Epithelial cell of esophagus (primary cell): Measurements from ENCODE around the gene NAPA.

Experiments
- DNase-seq: peaks from one replicate; pipeline ENCODE4 v3.0.0; 2010; ENCODE audit warnings: low read depth
- H3K4me3 ChIP-seq: 2 replicates; pipeline ENCODE4 v1.5.1; 2011; ENCODE audit warnings: mild to moderate bottlenecking, low read length, control low read depth
- TF ChIP-seq, protein P1 (sequence below): IDR thresholded peaks from 2 replicates; pipeline ENCODE4 v1.5.1; 2011; ENCODE audit warnings: low read depth, mild to moderate bottlenecking, low read length, control low read depth, inconsistent platforms; ENCODE audit not compliant: insufficient read depth; ENCODE audit errors: missing control alignments

The NAPA gene

GRCh38 chr19:47492137-47492533 is 22.7 kb downstream of the NAPA start:
- TF ChIP-seq, protein P1, sequence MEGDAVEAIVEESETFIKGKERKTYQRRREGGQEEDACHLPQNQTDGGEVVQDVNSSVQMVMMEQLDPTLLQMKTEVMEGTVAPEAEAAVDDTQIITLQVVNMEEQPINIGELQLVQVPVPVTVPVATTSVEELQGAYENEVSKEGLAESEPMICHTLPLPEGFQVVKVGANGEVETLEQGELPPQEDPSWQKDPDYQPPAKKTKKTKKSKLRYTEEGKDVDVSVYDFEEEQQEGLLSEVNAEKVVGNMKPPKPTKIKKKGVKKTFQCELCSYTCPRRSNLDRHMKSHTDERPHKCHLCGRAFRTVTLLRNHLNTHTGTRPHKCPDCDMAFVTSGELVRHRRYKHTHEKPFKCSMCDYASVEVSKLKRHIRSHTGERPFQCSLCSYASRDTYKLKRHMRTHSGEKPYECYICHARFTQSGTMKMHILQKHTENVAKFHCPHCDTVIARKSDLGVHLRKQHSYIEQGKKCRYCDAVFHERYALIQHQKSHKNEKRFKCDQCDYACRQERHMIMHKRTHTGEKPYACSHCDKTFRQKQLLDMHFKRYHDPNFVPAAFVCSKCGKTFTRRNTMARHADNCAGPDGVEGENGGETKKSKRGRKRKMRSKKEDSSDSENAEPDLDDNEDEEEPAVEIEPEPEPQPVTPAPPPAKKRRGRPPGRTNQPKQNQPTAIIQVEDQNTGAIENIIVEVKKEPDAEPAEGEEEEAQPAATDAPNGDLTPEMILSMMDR: no peak
- no peak overlapping the region for H3K4me3 ChIP-seq
- DNase-seq: no peak

DNA sequence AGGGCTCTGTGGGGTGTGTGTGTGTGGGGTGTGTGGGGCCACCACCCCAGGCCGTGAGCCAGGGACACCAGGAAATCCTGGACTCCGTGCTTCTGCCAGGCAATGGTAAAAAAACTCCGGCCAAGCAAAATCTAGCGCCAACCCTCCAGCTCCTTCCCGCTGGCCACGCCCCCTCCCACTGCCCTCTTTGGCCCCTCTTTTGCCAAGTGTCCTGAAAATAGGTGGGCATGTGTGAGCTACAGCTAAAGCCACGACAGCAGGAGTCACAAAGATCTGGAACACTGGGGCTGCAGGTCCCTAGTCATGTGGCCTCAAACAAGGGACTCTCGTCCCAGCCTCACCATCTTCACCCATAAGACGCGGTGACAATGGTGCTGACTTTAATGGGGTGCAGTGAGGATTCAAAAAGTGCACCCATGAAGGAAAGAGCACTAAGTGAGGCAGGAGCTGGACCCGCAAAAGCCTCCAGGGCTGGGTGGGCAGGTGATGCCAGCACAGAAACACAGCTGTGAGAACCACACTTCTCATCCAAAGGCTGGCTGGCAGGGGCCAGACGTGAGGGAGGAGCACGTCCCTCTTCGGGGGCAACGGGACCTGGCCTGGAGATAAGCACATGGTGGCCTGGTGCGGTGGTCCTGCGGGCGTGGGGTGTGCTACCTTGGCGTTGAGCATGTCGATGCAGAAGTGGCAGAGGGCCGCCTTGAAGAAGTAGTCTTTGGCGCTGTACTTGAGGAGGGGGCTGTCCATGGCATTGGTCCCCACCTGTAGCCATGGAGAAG is 23.3 kb downstream of the NAPA start:
- no peak overlapping the region for H3K4me3 ChIP-seq
- DNase-seq: no peak
- TF ChIP-seq, protein P1: no peak

DNA sequence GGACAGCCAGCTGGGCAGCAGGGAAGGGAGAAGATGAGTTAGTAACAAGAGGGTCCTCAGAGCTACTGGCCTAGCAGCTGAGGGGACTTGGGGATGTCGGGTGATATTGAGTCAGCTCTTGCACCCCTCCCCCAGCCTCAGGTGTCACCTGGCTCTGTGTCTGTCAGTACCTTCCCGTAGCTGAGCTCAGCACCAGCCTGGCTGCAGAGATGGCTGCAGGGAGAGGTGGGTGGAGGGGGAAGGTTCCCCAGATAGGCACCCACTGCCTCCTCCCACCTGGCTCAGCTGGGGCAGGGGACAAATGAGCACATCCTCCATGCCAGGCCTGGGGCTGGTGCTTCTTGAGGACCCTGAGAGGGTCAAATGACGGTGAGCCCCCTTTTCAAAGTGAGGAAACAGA is 24.0 kb downstream of the NAPA start:
- H3K4me3 ChIP-seq: no peak overlapping the region
- TF ChIP-seq, protein P1: no peak
- DNase-seq: no peak

DNA sequence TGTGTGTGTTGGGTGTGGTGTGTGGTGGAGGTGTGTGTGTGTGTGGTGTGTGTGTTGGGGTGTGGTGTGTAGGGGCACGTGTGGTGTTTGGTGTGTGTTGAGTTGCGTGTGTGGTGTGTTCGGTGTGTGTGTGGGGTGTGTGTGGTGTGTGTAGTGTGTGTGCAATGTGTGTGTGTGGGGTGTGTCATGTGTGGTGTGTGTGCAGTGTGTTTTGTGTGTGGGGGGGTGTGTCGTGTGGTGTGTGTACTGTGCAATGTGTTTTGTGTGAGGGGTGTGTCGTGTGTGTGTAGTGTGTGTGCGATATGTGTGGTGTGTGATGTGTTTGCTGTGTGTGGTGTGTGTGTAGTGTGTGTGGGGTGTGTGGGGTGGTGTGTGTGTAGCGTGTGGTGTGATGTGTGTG is 24.8 kb downstream of the NAPA start:
- TF ChIP-seq, protein P1: no peak
- no peak overlapping the region for H3K4me3 ChIP-seq
- no peak for DNase-seq

GRCh38 chr19:47489072-47489914 is 25.6 kb downstream of the NAPA start:
- no peak overlapping the region for H3K4me3 ChIP-seq
- TF ChIP-seq, protein P1: no peak
- DNase-seq: no peak

- DNase-seq: no peak
- H3K4me3 ChIP-seq: no peak overlapping the region
- TF ChIP-seq, protein P1: no peak
Observed at GRCh38 chr19:47487551-47488515, 27.0 kb downstream of the NAPA start.
